Ascending aorta (tissue), 2 donors: ENCODE measurements around the gene SLC28A1. TPM values are rescaled to one million over a fixed set of nuclear protein-coding genes. Genes with fewer than 3 reads are reported as not detected.
A peak's percentile ranks its signal among the peaks of the same experiment; 100 is the strongest.

ENCODE experiments used
- DNase-seq, 2 donors: peaks; one replicate each; pipeline ENCODE4 v3.0.0-alpha.2; 2019; ENCODE audit warnings: low spot score in 2 of 2
- H3K27ac ChIP-seq, 2 donors: fragments of 200-600 bp; sonication (generic); one replicate each; pipeline ENCODE4 v1.5.1; 2016 to 2017; ENCODE audit warnings: mild to moderate bottlenecking in 1 of 2
- H3K27me3 ChIP-seq: fragments of 200-600 bp; sonication (generic); one replicate; pipeline ENCODE4 v1.5.1; 2017
- H3K36me3 ChIP-seq, 2 donors: fragments of 200-600 bp; sonication (generic); one replicate each; pipeline ENCODE4 v1.5.1; 2016
- H3K4me1 ChIP-seq, 2 donors: fragments of 200-600 bp; sonication (generic); one replicate each; pipeline ENCODE4 v1.5.1; 2016 to 2017; ENCODE audit warnings: mild to moderate bottlenecking in 1 of 2
- H3K4me3 ChIP-seq, 2 donors: fragments of 200-600 bp; sonication (generic); one replicate each; pipeline ENCODE4 v1.5.1; 2016 to 2017; ENCODE audit warnings: mild to moderate bottlenecking in 1 of 2
- H3K9me3 ChIP-seq, 2 donors: fragments of 200-600 bp; sonication (generic); one replicate each; pipeline ENCODE4 v1.5.1; 2016
- intact Hi-C: fragments of 100-400 bp; cut with DNase I; formaldehyde crosslinking; loops from one replicate; pipeline ENCODE4 v1.15.1; 2023
- total RNA-seq: library from RNA; depleted of rRNA; stranded (reverse); fragments of >200 nt; gene quantifications from one replicate; pipeline ENCODE4 v1.1.0, GENCODE V29; 2016
- TF ChIP-seq, protein P1 (sequence below), 3 experiments: fragments of 200-600 bp in 2 of 3; fragments of 450-650 bp in 1 of 3; sonication (generic) in 2 of 3; IDR thresholded peaks; one replicate each; pipeline ENCODE4 v1.5.1; 2016 to 2019; ENCODE audit warnings: antibody characterized with exemption in 3 of 3, mild to moderate bottlenecking in 1 of 3, moderate library complexity in 1 of 3

Gene SLC28A1
- total RNA-seq, 1 donor from 2014 or later, result not detected

DNA sequence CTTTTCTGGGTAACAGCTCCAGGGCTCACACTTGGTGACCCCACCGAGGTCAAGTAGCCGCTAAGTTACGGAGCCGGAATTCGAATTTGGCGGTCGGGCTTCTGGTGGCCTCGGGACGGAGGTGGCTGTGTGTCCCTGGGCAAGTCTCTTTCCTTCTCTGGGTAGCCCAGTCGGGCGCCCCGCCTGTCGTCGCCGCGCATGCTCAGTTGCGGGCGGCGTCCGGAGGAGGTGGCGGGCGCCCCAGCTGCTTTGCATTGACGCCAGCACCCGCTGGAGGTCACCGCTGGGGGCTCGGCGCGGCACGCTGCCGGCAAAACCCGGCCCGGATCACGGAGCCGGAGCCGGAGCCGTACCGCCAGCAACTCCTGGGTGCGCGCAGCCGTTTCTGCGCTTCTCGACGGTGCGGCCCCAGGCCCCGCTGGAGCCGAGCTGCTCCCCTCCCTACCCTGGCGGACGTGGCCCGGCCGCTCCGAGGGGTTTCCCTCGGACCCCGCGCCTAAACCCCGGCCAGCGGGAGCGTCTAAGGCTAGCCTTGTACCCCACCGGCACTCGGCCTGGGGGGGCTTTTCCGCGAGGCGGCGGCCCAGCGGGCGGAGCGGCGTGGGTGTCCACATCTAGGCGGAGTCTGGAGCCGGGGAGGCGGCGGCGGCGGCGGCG is 96.7 kb downstream of the SLC28A1 start:
- Histone ChIP-seq H3K9me3 (no peaks in the 10 kb centered on the region), H3K4me3 (peak overlapping the region; percentile 94 to 98), H3K27me3 (no peaks in the 10 kb centered on the region), H3K36me3 (no peaks in the 10 kb centered on the region), H3K4me1 (peaks cover 0 to 6% of the 10 kb centered on the region in 2 donors), H3K27ac (peak overlapping the region; percentile 92 to 94)
- peak; percentile 80 to 96 for DNase-seq
- TF ChIP-seq, protein P1, sequence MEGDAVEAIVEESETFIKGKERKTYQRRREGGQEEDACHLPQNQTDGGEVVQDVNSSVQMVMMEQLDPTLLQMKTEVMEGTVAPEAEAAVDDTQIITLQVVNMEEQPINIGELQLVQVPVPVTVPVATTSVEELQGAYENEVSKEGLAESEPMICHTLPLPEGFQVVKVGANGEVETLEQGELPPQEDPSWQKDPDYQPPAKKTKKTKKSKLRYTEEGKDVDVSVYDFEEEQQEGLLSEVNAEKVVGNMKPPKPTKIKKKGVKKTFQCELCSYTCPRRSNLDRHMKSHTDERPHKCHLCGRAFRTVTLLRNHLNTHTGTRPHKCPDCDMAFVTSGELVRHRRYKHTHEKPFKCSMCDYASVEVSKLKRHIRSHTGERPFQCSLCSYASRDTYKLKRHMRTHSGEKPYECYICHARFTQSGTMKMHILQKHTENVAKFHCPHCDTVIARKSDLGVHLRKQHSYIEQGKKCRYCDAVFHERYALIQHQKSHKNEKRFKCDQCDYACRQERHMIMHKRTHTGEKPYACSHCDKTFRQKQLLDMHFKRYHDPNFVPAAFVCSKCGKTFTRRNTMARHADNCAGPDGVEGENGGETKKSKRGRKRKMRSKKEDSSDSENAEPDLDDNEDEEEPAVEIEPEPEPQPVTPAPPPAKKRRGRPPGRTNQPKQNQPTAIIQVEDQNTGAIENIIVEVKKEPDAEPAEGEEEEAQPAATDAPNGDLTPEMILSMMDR (IDR thresholded peaks at IDR 0.05), result peak; percentile 35 to 69 (median 38)
- intact Hi-C loops, result loop anchor here (1.0 to 5.0 kb wide), 6 partner anchors 11 to 380 kb away; partner anchors contain the start of genes NMB and ZSCAN2

GRCh38 chr15:84981711-84982300 is 97.3 kb downstream of the SLC28A1 start, which contains the start of gene PDE8A:
PDE8A (plus strand) TSS chr15:84981856; CDS start chr15:84982163, 307 bp downstream.
- intact Hi-C loops, result loop anchor here (1.0 to 5.0 kb wide), 6 partner anchors 10 to 381 kb away; partner anchors contain the start of genes NMB and ZSCAN2
- Histone ChIP-seq H3K4me1 (peaks cover 0 to 6% of the 10 kb centered on the region in 2 donors), H3K27ac (peak within 1 kb of the TSS; percentile 92 to 94), H3K36me3 (no peaks in the 10 kb centered on the region), H3K9me3 (no peaks in the 10 kb centered on the region), H3K4me3 (peak within 1 kb of the TSS; percentile 94 to 98), H3K27me3 (no peaks in the 10 kb centered on the region)
- TF ChIP-seq, protein P1 (IDR thresholded peaks at IDR 0.05), result peak in 1 of 3 experiments; percentile 29
- peak in 1 of 2 donors; percentile 79 for DNase-seq

DNA sequence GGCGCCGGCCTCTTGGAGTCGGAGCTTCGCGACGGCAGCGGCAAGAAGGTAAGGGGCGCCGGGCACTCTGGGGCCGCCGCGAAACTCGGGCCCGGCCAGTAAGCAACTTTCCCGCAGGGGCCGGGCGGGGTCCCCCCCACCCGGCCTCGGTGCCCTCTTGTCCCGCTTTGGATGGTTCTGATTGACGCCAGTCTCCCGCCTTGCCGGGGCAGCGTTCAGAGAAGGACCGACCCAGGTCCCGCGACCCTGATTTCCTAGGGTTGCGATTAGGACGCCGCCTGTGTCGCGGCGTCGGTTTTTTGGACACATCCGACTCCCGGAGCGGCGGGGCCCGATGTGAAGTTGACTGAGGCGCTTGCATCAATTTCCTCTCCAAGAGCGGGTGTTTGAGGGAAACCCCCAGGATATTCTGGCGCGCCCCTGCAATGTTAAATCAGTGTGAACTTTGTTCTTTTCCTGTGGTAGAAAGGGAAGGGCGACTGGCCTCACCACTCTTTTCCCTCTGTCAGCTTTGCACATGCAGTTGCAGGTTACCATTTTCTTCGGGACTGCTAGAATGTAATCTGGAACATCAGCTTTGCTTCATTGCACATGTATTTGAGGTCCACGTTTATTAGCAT is 97.9 kb downstream of the SLC28A1 start:
- intact Hi-C loops, result loop anchor here (5.0 kb wide), 1 partner anchor 325 kb away; the partner anchor contains the start of gene NMB
- DNase-seq, result peak in 1 of 2 donors; percentile 70
- Histone ChIP-seq H3K4me1 (peaks cover 0 to 6% of the 10 kb centered on the region in 2 donors), H3K36me3 (no peaks in the 10 kb centered on the region), H3K4me3 (peak overlapping the region; percentile 94 to 98), H3K27ac (peak overlapping the region; percentile 92 to 94), H3K9me3 (no peaks in the 10 kb centered on the region), H3K27me3 (no peaks in the 10 kb centered on the region)
- TF ChIP-seq, protein P1 (IDR thresholded peaks at IDR 0.05), result no peak

GRCh38 chr15:84983294-84983693 is 98.8 kb downstream of the SLC28A1 start:
- no peak overlapping the region for H3K27ac ChIP-seq
- H3K4me1 ChIP-seq, result peaks cover 0 to 6% of the 10 kb centered on the region in 2 donors
- DNase-seq, result no peak
- intact Hi-C loops, result loop anchor here (5.0 kb wide), 1 partner anchor 326 kb away; the partner anchor contains the start of gene NMB
- TF ChIP-seq, protein P1 (IDR thresholded peaks at IDR 0.05), result no peak
- H3K27me3 ChIP-seq, result no peaks in the 10 kb centered on the region
- peak overlapping the region; percentile 94 to 98 for H3K4me3 ChIP-seq
- no peaks in the 10 kb centered on the region for H3K36me3 ChIP-seq
- H3K9me3 ChIP-seq, result no peaks in the 10 kb centered on the region

GRCh38 chr15:84983711-84984110 is 99.2 kb downstream of the SLC28A1 start:
- Histone ChIP-seq H3K27ac (no peak overlapping the region), H3K4me1 (peaks cover 0 to 6% of the 10 kb centered on the region in 2 donors), H3K27me3 (no peaks in the 10 kb centered on the region), H3K4me3 (peak overlapping the region in 1 of 2 donors; percentile 94), H3K9me3 (no peaks in the 10 kb centered on the region), H3K36me3 (no peaks in the 10 kb centered on the region)
- DNase-seq, result no peak
- intact Hi-C loops, result loop anchor here (5.0 kb wide), 1 partner anchor 326 kb away; the partner anchor contains the start of gene NMB
- TF ChIP-seq, protein P1 (IDR thresholded peaks at IDR 0.05), result no peak
